Suprapubic skin (tissue), 3 donors: ENCODE data around the gene KRT4.

Source experiments
- CTCF ChIP-seq, 2 donors: fragments of 200-600 bp in 1 of 2; fragments of 450-650 bp in 1 of 2; sonication (generic) in 1 of 2; IDR thresholded peaks; one replicate each; pipeline ENCODE4 v1.5.1; 2016 to 2019; ENCODE audit warnings: antibody characterized with exemption in 2 of 2, mild to moderate bottlenecking in 1 of 2, moderate library complexity in 1 of 2
- EP300 ChIP-seq: sonication (generic); formaldehyde crosslinking; IDR thresholded peaks from one replicate; pipeline ENCODE4 v1.6.1; 2017; ENCODE audit warnings: antibody characterized with exemption

- no peak for TF ChIP-seq CTCF (IDR thresholded peaks at IDR 0.05)
- TF ChIP-seq EP300 = no peak
Observed at GRCh38 chr12:52832985-52833905, 19.3 kb upstream of the KRT4 start.
